Skeletal muscle tissue (tissue), 4 donors: ENCODE data around the gene GRPEL1. TPM values are rescaled to one million over a fixed set of nuclear protein-coding genes. Genes with fewer than 3 reads are reported as not detected.

ENCODE experiments used
- H3K27ac ChIP-seq: one replicate; pipeline ENCODE4 v1.7.0; 2013; ENCODE audit warnings: mild to moderate bottlenecking, low read depth, low read length, inconsistent platforms
- H3K27me3 ChIP-seq, 3 donors: one replicate each; pipeline ENCODE4 v1.7.0; 2013; ENCODE audit warnings: low read length in 3 of 3; ENCODE audit not compliant: control insufficient read depth in 3 of 3, insufficient read depth in 3 of 3
- H3K36me3 ChIP-seq, 3 donors: one replicate each; pipeline ENCODE4 v1.7.0; 2013; ENCODE audit warnings: low read length in 3 of 3; ENCODE audit not compliant: control insufficient read depth in 3 of 3, insufficient read depth in 3 of 3
- H3K4me1 ChIP-seq, 3 donors: one replicate each; pipeline ENCODE4 v1.7.0; 2013; ENCODE audit warnings: low read length in 3 of 3, mild to moderate bottlenecking in 3 of 3; ENCODE audit not compliant: control insufficient read depth in 3 of 3, insufficient read depth in 3 of 3
- H3K4me3 ChIP-seq, 3 donors: one replicate each; pipeline ENCODE4 v1.7.0; 2013; ENCODE audit warnings: low read length in 3 of 3
- H3K9ac ChIP-seq, 3 donors: one replicate each; pipeline ENCODE4 v1.7.0; 2013; ENCODE audit warnings: low read length in 3 of 3, mild to moderate bottlenecking in 3 of 3, moderate library complexity in 2 of 3, low read depth in 1 of 3
- H3K9me3 ChIP-seq, 3 donors: one replicate each; pipeline ENCODE4 v1.7.0; 2013; ENCODE audit warnings: low read length in 3 of 3; ENCODE audit not compliant: control insufficient read depth in 3 of 3
- total RNA-seq: library from RNA; depleted of rRNA; stranded (reverse); fragments of >200 nt; gene quantifications from one replicate; pipeline ENCODE4 v1.2.3, GENCODE V29; 2014
- donor health status: Osteomylitis.

Gene GRPEL1
- total RNA-seq, 1 donor from 2014 or later: 19.3 TPM

- Histone ChIP-seq H3K9ac (no peak overlapping the region), H3K9me3 (no peaks in the 10 kb centered on the region), H3K4me3 (no peak overlapping the region), H3K4me1 (peaks cover 13 to 37% (median 21%) of the 10 kb centered on the region in 3 donors), H3K27ac (no peak overlapping the region), H3K27me3 (no peaks in the 10 kb centered on the region), H3K36me3 (peaks cover 36 to 46% (median 42%) of the 10 kb centered on the region in 3 donors)
These were observed 12.5 kb downstream of the GRPEL1 start for GRCh38 chr4:7055111-7055989.

GRCh38 chr4:7054106-7054880 is 13.6 kb downstream of the GRPEL1 start:
- Histone ChIP-seq H3K9me3 (no peaks in the 10 kb centered on the region), H3K4me3 (no peak overlapping the region), H3K4me1 (peaks cover 14 to 47% (median 31%) of the 10 kb centered on the region in 3 donors), H3K27ac (peak overlapping the region; percentile 58), H3K36me3 (peaks cover 30 to 36% (median 35%) of the 10 kb centered on the region in 3 donors), H3K27me3 (no peaks in the 10 kb centered on the region), H3K9ac (no peak overlapping the region)

- Histone ChIP-seq H3K4me3 (no peak overlapping the region), H3K27ac (peak overlapping the region; percentile 58), H3K36me3 (peaks cover 30 to 35% (median 31%) of the 10 kb centered on the region in 3 donors)
These were observed 14.7 kb downstream of the GRPEL1 start for GRCh38 chr4:7052923-7053715.

GRCh38 chr4:7052313-7052712 is 15.6 kb downstream of the GRPEL1 start:
- H3K27ac ChIP-seq: peak overlapping the region; percentile 58
- no peak overlapping the region for H3K4me3 ChIP-seq
- peak overlapping the region in 1 of 3 donors; percentile 8 for H3K9ac ChIP-seq
- H3K27me3 ChIP-seq: no peaks in the 10 kb centered on the region
- H3K36me3 ChIP-seq: peaks cover 30 to 36% (median 31%) of the 10 kb centered on the region in 3 donors
- peaks cover 20 to 61% (median 40%) of the 10 kb centered on the region in 3 donors for H3K4me1 ChIP-seq
- H3K9me3 ChIP-seq: no peaks in the 10 kb centered on the region

More at GRCh38 chr4:7052923-7053715, 14.7 kb downstream of the GRPEL1 start:
- H3K27me3 ChIP-seq: no peaks in the 10 kb centered on the region
- H3K4me1 ChIP-seq: peaks cover 14 to 53% (median 32%) of the 10 kb centered on the region in 3 donors
- no peaks in the 10 kb centered on the region for H3K9me3 ChIP-seq
- peak overlapping the region in 1 of 3 donors; percentile 57 for H3K9ac ChIP-seq

- Histone ChIP-seq H3K9ac (no peak overlapping the region), H3K27ac (no peak overlapping the region), H3K9me3 (no peaks in the 10 kb centered on the region), H3K36me3 (peaks cover 30 to 37% (median 31%) of the 10 kb centered on the region in 3 donors), H3K4me1 (peaks cover 24 to 65% (median 44%) of the 10 kb centered on the region in 3 donors), H3K4me3 (no peak overlapping the region), H3K27me3 (no peaks in the 10 kb centered on the region)
These were observed 16.0 kb downstream of the GRPEL1 start for GRCh38 chr4:7051905-7052304.

- Histone ChIP-seq H3K4me1 (peaks cover 32 to 73% (median 52%) of the 10 kb centered on the region in 3 donors), H3K27ac (no peak overlapping the region)
These were observed 16.7 kb downstream of the GRPEL1 start for GRCh38 chr4:7051144-7051495.

GRCh38 chr4:7050481-7051143 is 17.3 kb downstream of the GRPEL1 start:
- Histone ChIP-seq H3K4me1 (peaks cover 37 to 78% (median 57%) of the 10 kb centered on the region in 3 donors), H3K36me3 (peaks cover 19 to 27% (median 24%) of the 10 kb centered on the region in 3 donors), H3K9me3 (no peaks in the 10 kb centered on the region), H3K27ac (no peak overlapping the region), H3K4me3 (no peak overlapping the region), H3K9ac (no peak overlapping the region), H3K27me3 (no peaks in the 10 kb centered on the region)

More at GRCh38 chr4:7051144-7051495, 16.7 kb downstream of the GRPEL1 start:
- no peaks in the 10 kb centered on the region for H3K27me3 ChIP-seq
- peaks cover 24 to 30% (median 25%) of the 10 kb centered on the region in 3 donors for H3K36me3 ChIP-seq
- H3K9ac ChIP-seq: no peak overlapping the region
- no peak overlapping the region for H3K4me3 ChIP-seq
- H3K9me3 ChIP-seq: no peaks in the 10 kb centered on the region

GRCh38 chr4:7049739-7050138 is 18.1 kb downstream of the GRPEL1 start:
- peaks cover 46 to 87% (median 66%) of the 10 kb centered on the region in 3 donors for H3K4me1 ChIP-seq

GRCh38 chr4:7049295-7049694 is 18.6 kb downstream of the GRPEL1 start:
- H3K27me3 ChIP-seq: no peaks in the 10 kb centered on the region
- no peak overlapping the region for H3K4me3 ChIP-seq
- H3K9me3 ChIP-seq: no peaks in the 10 kb centered on the region
- H3K36me3 ChIP-seq: peaks cover 6 to 16% (median 14%) of the 10 kb centered on the region in 3 donors
- peaks cover 50 to 91% (median 70%) of the 10 kb centered on the region in 3 donors for H3K4me1 ChIP-seq
- no peak overlapping the region for H3K9ac ChIP-seq
- H3K27ac ChIP-seq: no peak overlapping the region

More at GRCh38 chr4:7049739-7050138, 18.1 kb downstream of the GRPEL1 start:
- Histone ChIP-seq H3K27ac (no peak overlapping the region), H3K9me3 (no peaks in the 10 kb centered on the region), H3K9ac (no peak overlapping the region), H3K27me3 (no peaks in the 10 kb centered on the region), H3K4me3 (no peak overlapping the region), H3K36me3 (peaks cover 11 to 21% (median 19%) of the 10 kb centered on the region in 3 donors)
